ENCODE results near the gene TBCCD1.

GRCh38 chr3:186588632-186589031, 21.5 kb upstream of the TBCCD1 start:
- TF ChIP-seq CTCF (IDR thresholded peaks at IDR 0.05) (no peak), POLR2A (IDR thresholded peaks at IDR 0.05) (no peak)

All from body of pancreas (tissue), 4 donors.